Jurkat, Clone E6-1 (cell line): ENCODE measurements around the gene PPP1R13L.
"Not testable (repeated sequence)": the region's sequence is repeated elsewhere in the genome, so short reads cannot be mapped to it uniquely, and the experiment has no call there.

Experiments used
- DNase-seq: peaks from one replicate; pipeline ENCODE4 v3.0.0-alpha.2; 2011; ENCODE audit warnings: low read depth, low spot score
- H3K4me3 ChIP-seq: 2 replicates; pipeline ENCODE4 v1.5.1; 2011; ENCODE audit warnings: mild to moderate bottlenecking, low read length, control low read depth, moderate library complexity

PPP1R13L gene

GRCh38 chr19:45408830-45409556 is 4.1 kb upstream of the PPP1R13L start:
- no peak overlapping the region for H3K4me3 ChIP-seq
- no peak for DNase-seq

- no peak for DNase-seq
- no peak overlapping the region for H3K4me3 ChIP-seq
These were observed 3.3 kb upstream of the PPP1R13L start for GRCh38 chr19:45408121-45408520.

- not testable (repeated sequence) for DNase-seq
- H3K4me3 ChIP-seq = peak overlapping the region; percentile 98
These were observed 2.7 kb upstream of the PPP1R13L start for GRCh38 chr19:45407585-45407984.

GRCh38 chr19:45407091-45407375 is 2.2 kb upstream of the PPP1R13L start:
- DNase-seq = no peak
- peak overlapping the region; percentile 98 for H3K4me3 ChIP-seq

- DNase-seq = peak; percentile 87
- H3K4me3 ChIP-seq = peak within 1 kb of the TSS; percentile 98
These were observed 1.6 kb upstream of the PPP1R13L start, which contains the start of gene POLR1G for GRCh38 chr19:45406226-45407090. POLR1G (plus strand) TSS chr19:45406644; CDS start chr19:45406697, 53 bp downstream.

GRCh38 chr19:45405435-45406225 is 761 bp upstream of the PPP1R13L start:
- H3K4me3 ChIP-seq = peak overlapping the region; percentile 98
- peak; percentile 72 for DNase-seq

GRCh38 chr19:45403781-45404556 is 900 bp downstream of the PPP1R13L start:
- H3K4me3 ChIP-seq = peak overlapping the region; percentile 98
- DNase-seq = peak; percentile 41

GRCh38 chr19:45403272-45403671 is 1.6 kb downstream of the PPP1R13L start:
- no peak for DNase-seq
- no peak overlapping the region for H3K4me3 ChIP-seq

GRCh38 chr19:45402298-45403061 is 2.4 kb downstream of the PPP1R13L start:
- no peak for DNase-seq
- no peak overlapping the region for H3K4me3 ChIP-seq

- DNase-seq = no peak
- H3K4me3 ChIP-seq = no peak overlapping the region
These were observed 3.1 kb downstream of the PPP1R13L start for GRCh38 chr19:45401815-45402214.

GRCh38 chr19:45400192-45400591 is 4.7 kb downstream of the PPP1R13L start:
- no peak overlapping the region for H3K4me3 ChIP-seq
- no peak for DNase-seq

GRCh38 chr19:45395821-45396617 is 8.8 kb downstream of the PPP1R13L start:
- no peak for DNase-seq
- no peak overlapping the region for H3K4me3 ChIP-seq

GRCh38 chr19:45391871-45392665 is 12.8 kb downstream of the PPP1R13L start:
- DNase-seq = no peak
- no peak overlapping the region for H3K4me3 ChIP-seq

- no peak for DNase-seq
- no peak overlapping the region for H3K4me3 ChIP-seq
These were observed 13.5 kb downstream of the PPP1R13L start for GRCh38 chr19:45391346-45391745.

GRCh38 chr19:45385392-45386221 is 19.3 kb downstream of the PPP1R13L start:
- DNase-seq = no peak
- no peak overlapping the region for H3K4me3 ChIP-seq

- no peak for DNase-seq
- H3K4me3 ChIP-seq = no peak overlapping the region
These were observed 22.4 kb downstream of the PPP1R13L start for GRCh38 chr19:45382426-45382825.
